Measurements from ENCODE around the gene KCTD14.
"Not testable (repeated sequence)": the region's sequence is repeated elsewhere in the genome, so short reads cannot be mapped to it uniquely, and the experiment has no call there.

Gene KCTD14, protein sequence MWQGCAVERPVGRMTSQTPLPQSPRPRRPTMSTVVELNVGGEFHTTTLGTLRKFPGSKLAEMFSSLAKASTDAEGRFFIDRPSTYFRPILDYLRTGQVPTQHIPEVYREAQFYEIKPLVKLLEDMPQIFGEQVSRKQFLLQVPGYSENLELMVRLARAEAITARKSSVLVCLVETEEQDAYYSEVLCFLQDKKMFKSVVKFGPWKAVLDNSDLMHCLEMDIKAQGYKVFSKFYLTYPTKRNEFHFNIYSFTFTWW

DNA sequence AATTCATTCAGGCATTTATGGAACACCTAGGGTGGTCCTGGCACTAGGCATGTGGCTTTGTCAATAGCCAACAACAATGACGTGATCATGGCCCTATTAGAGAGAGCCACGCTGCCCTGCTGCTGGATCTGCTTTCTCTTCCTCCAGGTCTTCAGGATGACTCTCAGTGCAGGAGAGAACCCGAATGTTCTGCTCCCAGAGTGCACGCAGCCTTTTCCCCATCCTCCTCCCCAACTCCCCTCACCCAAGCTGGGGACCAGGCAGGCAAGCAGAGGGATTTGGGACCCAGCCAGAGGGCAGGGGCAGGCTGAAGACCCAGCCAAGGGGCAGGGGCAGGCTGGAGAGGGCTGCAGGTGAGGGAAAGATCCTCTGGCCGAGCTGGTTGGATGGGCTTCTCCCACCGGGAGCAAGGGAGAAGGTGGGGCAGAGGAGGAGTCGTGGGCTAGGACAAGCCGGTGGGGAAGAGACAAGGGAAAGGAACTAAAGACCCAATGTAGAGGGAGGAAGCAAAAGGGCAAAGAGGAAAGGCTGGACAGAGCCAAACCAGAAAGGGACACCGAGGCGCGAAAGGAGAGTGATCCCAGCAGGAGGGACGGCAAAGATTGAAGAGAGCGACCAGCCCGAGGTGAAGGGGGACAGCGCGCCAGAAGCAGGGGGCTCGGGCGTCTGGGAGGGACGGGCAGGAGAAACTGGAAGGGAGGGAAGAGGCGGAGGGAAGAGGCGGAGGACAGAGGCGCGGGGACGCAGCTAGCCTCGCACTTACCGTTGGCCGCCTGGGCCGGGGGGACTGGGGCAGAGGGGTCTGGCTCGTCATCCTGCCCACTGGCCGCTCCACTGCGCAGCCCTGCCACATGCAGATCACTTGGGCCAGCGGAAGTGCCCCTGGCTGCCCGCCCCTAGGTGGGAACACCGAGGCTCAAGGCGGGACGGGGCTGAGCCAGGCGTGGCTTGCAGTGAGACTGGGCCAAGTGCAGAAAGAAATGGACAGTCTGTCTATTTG, at the start of gene KCTD14:
Gene KCTD14, minus strand, starts transcription at position 880 of the 1,000 bp plus-strand sequence. Its CDS starts 27 bp downstream, at position 853.
- DNase-seq: no peak

DNA sequence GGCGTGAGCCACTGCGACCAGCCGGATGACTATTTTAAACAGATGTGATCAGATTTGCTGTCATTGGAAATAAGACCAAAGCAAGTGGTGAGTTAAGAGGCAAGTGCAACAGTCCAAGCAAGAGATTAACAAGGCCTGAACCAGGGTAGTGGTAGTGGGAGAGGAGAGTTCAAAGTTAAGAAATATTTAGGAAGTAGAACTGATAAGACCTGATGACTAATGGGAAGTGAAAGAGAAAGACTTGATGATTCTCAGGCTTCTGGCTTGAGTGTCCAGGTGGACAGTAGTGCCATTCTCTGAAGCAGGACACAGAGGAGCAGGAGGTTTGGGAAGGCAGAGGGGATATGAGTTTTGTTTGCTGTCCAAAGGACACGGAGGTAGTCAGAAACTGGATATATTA, 49.4 kb upstream of the KCTD14 start:
- DNase-seq: no peak

DNA sequence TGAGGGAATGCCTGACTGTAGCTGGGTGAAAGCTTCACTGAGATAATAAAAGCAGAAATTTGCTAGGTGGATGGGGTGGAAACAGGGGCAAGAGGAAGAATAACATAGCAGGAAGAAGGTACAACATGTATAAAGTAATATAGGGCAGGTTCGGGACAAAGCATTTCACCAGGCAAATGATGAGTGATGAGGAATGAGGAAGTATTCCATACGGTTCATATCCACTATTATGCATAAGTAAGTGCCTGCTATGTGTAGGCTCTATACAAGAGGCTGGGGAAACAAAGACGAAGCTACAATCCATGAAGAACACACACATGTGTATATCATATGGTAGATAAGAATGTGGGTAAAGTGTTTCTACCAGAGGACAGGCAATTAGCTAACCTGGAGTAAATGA, 48.6 kb upstream of the KCTD14 start:
- DNase-seq: no peak

DNA sequence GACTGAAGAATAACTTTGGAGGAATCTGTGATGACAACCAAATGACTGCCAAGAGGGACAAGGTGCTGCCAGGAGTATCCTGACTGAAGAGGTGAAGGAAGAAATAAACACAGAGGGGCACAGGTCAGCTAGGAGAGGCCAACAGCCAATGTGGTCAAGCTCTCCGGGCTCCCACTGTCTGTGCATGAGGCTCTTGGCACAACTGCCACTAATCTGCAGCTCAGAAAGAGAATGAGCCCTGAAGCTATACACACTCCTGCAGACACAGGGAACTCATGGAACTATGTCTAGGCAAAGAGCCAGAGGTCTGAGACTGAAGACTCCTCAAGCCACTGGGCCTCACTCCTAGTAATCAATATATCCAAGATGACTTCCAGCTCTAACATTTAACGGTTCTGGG, 47.5 kb upstream of the KCTD14 start:
- DNase-seq: no peak

DNA sequence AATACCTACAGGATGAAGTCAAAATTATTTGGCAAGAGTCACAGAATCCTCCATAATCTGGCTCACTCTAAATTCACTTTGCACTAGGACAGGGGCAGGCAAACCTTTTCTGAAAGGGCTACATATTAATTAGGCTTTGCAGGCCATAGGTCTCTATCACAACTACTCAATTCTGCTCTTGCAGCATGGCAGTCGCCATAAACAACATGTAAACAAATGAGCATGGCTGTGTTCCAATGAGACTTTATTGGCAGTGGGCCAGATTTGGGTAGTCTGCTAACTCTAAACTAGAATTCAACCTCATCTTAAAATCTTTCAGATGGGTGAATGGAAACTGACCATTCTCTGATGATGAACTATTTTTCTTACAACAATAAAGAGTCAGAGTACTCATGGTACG, 46.4 kb upstream of the KCTD14 start:
- peak in 1 of 3 experiments; percentile 62 for DNase-seq

DNA sequence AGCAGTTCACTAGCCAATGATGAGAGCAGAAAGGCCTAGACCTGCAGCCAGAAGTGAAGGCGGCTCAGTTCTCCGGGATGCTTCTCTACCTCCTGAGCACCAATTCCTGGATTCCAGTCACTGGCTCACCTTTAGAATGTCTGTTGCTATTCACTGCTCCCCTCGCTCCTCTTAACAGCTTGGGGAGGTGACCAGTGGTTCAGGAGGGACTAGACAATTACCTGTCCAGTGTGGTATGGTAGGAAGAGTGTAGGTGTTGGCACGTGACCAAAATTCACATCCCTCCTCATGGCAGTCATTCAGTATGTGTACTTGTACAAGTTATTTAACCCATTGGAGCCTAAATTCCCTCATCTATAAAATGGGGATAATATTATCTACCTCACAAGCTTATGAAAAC, 44.6 kb upstream of the KCTD14 start:
- no peak for DNase-seq

DNA sequence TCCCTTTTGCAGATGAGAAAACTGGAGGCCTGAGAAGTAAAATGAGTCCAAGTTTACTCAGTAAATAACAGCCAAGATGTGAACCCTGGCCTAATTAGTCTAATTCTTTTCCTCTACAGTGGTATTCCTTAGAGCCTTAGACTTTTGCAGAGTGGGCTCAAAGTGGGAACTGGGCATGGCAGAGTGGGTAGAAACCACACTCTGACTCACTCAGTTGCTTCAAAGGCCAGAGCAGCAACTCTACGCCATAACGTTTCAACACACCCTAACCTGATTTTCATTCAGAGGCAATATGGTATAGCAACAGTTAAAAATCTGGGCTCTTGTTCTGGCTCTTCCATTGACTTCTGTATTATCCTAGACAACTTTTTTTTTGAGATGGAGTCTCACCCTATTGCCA, 43.4 kb upstream of the KCTD14 start:
- DNase-seq: no peak

DNA sequence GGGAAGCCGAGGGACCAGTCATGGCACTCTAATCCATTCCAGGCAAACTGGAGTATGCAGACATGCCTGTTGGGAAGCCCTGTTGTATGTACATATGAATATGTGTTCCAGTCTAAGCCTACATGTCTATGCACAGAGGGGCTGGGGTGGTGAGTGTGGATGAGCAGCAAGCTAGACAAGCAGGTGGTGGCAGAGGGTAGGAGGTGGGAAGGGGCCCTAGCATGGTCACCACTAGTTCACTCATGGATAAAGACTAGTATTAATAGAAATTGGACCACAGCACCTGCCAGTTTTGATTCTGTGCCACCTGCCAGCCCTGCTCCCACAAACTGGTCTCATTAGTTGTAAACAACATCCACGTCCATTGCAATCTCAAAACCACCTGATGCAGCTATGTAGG, 42.1 kb upstream of the KCTD14 start:
- DNase-seq: no peak

DNA sequence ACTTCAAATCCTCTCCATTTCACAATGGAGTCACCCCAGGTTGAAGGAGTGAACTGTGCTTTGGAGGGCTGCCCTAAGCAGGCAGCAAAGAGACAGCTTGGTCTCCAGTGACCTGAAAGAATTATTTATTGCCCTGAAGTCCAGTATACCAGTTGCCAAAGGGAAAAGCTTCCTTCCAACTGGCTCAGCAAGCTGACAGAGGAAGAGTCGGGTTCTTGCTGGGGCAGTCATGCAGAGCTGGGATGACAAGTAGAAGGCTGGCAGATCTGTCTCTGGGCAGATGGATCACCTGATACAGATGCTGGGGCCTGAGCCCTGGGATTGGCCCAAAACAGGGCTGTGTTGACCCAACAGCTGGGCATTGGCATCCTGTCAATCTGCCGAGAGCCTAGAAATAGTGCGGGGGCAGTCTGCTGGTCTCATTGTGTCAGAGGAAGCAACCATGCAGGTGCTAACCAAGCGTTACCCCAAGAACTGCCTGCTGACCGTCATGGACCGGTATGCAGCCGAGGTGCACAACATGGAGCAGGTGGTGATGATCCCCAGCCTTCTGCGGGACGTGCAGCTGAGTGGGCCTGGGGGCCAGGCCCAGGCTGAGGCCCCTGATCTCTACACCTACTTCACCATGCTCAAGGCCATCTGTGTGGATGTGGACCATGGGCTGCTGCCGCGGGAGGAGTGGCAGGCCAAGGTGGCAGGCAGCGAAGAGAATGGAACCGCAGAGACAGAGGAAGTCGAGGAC, 40.5 kb upstream of the KCTD14 start, which contains the start of gene THRSP:
Gene THRSP, plus strand, starts transcription at position 422 of the 742 bp plus-strand sequence. Its CDS starts 21 bp downstream, at position 443.
- DNase-seq: no peak

DNA sequence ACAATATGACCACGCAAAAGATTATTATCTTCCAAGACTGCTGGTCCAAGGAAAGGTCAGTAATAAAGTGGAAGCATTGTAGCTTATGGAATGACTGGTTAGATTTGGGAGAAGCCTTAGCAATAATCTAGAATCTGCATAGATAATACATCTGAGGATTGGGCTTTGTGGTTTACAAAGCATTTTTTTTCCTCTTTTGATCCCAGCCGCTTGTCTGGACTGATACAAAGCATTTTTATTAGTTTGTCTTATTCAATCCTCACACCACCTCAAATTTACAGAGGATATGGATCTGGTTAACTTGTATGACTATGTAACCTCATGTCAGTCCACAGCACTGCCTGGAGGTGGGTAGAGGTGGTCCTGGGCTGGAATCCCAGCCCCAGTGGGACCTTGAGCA, 39.6 kb upstream of the KCTD14 start:
- DNase-seq: no peak

DNA sequence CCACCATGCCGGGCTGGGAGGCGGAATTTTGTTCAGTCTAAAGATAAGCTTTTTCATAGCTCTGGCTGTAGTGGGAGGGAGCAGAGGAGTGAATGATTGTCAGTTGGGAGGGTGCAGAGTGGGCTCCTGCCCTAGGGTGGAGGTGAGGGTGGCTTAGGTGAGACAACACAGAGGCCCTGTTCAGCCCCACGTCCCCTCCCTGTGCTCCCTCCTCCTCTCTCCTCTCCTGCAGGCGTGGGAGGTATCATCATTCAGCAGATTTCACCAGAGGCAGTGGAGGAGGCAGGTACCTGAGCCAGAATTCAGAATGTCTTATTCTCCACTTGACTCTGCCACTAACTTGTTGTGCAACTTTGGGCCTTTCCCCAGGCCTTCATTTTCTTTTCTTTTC, 38.8 kb upstream of the KCTD14 start:
- DNase-seq: no peak

DNA sequence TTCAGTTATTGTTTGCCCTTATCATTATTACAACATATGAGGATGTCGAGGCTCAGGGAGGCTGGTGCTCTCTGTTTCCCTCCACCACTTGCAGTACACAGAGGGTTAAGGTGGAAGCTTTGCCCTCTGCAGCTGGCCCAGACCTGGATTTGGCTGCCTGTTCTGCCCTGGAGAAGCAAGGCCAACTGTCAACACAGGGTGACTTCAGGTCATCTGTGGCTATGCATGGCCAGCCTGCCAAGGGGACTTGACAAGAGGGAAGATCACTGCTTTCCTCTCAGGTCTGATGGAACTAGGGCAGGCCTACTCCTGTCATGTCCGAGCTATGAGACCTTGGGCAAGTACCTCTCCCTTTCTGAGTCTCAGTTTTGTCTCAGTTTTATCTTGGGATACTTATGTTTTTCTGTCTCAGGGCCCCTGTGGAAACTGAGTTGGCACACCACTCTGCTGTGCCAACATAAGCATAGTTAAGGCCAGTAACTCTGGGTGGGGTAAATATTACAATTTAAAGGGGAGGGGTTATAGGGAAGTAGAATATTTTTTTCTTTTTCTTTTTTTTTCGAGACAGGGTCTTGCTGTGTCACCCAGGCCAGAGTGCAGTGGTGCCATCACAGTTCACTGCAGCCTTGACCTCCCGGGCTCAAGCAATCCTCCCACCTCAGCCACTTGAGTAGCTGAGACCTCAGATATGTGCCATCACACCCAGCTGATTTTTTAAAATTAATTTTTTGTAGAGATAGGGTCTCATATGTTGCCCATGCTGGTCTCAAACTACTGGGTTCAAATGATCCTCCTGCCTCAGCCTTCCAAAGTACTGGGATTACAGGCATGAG, 38.2 kb upstream of the KCTD14 start:
- DNase-seq: no peak

DNA sequence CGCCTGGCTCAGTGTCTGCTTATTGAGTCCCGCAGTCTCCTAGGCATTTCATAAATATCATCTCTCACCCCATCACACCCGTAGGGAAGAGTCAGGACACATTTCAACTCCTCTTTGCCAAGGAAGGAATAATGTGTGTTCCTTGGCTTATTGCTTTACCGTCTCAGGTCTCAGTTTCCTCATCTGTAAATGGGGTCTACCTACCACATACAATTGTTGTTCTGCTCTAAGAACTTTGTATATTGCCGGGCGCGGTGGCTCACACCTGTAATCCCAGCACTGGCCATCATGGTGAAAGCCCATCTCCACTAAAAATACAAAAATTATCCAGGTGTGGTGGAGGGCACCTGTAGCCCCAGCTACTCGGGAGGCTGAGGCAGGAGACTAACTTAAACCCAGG, 37.5 kb upstream of the KCTD14 start:
- no peak for DNase-seq

DNA sequence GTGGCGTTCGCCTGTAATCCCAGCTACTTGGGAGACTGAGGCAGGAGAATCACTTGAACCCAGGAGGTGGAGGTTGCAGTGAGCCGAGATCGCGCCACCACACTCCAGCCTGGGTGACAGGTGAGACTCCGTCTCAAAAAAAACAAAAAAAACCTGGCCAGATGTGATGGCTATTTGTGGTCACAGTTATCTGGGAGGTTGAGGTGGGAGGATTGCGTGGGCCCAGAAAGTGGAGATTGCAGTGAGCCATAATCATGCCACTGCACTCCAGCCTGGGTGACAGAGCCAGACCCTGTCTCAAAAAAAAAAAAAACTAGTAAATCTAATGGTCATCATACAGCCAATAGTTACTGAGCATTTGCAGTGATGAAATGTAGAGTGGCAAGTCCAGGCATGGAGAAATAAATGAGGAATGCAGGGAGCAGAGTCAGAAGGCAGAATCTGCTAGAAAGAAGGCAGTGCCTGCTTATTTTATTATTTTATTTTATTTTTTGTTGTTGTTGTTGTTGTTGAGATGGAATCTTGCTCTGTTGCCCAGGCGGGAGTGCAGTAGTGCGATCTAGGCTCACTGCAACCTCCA, 36.8 kb upstream of the KCTD14 start:
- not testable (repeated sequence) for DNase-seq

DNA sequence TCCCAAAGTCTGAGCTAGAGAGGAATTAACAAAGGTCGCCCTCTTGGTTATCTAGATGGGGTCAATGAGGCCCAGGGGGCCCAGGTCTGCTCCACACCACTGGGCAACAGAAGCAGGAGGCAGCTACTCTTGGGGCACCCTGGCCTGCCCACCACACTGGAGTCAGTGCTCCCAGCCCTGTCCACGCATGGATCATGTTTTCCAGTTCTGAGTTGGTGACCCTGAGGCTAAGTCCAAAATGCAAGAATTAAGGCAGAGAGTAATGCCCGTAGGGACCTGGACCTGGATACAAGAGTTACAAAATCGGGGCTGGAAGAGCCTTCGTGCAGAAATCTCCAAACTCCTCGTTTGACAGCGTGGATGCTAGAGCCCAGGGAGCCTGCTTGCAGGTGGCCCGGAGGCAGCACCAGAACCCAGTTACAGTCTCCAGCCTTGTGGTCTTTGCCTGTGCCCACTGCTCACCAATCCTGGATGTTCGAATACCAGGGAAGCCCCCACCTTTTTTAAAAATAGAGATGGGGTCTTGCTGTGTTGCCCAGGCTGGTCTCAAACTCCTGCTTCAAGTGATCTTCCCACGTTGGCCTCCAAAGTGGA, 34.5 kb upstream of the KCTD14 start:
- no peak for DNase-seq

DNA sequence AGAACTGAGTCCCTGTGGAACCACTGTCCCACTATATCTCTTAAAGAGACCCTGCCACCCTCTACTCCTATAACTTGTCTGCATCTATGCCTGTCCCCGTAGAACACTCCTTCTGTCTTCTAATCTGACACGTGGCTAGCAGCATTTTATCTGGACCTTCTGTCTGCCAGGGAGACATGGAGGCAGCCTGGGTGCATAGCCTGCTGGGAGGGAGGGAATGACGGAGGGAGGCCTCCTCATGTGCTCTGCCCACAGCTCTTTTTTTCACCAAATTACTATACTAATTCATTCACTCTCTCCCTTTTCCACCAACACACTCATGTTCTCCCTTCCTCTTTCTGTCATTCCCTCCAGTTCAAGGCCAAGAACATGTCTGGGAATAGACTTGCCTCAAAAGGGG, 33.0 kb upstream of the KCTD14 start:
- DNase-seq: no peak

DNA sequence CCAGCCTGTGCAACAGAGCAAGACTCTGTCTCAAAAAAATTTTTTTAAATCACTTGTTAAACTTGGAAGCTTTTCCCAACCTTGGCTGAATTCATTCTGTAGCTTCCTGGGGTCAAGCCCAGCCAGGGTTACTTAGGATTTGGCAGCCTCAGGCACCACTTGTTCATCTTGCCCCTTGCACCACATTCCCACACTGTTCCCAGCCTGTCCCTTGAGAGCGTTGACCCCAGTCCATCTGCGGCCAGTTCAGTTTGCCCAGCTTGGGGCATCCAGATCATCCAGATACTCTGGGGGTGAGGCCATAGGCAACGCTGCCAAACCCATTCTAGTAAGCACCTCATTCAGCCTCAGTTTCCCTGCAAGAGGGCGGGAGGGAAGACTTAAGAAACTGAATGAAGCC, 31.9 kb upstream of the KCTD14 start:
- DNase-seq: no peak

DNA sequence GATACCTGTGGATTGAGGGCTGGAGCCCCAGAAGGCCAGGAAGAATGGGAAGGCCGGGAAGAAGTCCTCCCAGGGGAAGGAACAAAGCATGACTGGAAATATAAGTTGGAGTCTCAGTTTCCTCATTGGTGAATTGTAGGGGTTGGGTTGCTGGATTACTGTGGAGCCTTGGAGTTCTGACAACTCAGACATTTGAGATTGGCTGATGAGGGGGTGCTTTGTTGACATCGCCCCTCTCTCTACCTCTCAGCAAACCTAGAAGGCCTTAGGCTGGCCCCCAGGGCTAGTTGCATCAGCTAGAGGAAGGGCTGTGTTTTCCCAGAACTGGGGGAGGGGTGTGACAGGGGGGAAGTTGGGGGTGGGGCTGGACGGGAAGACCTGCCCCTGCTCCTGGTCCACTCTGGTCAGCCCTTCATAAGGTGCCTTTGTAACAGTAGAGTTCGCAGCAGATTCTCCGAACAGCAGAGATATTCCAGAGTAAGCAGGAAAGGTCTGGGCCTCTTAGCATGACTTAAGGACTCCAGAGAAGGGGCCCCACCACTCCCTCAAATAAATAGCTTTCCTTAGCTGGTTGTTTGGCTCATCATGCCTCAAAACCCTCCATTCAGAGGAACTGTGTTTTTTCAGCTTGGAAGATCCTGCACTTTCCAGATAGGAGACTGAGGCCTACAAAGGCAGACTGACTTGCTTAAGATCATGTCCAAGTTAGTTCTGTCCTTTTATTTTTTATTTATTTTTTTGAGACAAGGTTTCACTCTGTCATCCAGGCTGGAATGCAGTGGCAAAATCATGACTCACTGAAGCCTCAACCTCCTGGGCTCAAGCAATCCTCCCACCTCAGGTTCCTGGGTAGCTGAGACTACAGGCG, 28.1 kb upstream of the KCTD14 start:
- no peak for DNase-seq

DNA sequence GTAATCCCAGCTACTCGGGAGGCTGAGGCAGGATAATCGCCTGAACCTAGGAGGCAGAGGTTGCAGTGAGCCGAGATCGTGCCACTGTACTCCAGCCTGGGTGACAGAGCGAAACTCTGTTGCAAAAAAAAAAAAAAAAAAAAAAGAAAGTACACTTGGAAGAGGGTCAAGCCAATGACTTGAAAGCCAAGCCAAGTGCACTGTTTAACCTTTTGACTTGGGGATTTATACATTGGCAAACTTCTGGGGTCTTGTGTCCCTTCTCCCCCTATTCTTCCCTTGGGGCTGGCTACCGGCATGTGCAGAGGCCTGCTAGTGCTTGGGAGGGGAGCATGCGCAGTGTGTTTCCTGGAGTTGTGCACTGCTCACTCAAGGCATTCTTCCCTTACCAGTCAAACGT, 26.3 kb upstream of the KCTD14 start:
- no peak for DNase-seq

DNA sequence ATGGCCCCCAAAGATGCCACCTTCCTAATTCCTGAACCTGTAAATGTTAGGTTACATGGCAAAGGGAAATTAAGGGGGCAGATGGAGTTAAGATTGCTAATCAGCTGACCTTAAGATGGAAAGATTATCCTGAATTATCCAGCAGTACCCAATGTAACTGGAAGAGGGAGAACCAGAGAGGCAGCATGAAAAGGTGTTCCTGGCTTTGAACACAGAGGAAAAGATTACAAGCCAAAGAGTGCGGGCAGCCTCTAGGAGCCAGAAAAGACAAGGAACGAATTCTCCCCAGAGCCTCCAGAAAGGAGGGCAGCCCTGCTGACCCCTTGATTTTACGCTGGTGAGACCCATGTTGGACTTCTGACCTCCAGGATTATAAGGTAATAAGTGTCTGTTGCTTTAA, 25.5 kb upstream of the KCTD14 start:
- DNase-seq: no peak

DNA sequence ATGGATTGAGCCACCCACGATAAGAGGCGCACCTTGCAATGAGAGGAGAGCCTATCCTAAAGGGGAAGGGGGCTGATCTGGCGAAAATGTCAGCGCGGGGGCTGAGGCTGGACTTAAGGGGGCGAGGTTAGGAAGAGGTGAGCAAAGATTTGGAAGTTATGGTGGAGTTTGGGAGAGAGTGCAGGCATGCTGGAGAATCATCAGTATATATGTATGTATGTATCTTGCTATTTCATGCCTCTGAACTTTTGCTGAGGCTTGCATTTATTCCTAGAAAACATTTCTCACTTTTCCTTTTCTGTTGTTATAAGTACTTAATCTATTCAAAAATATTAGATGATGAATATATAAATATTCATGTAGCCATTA, 23.4 kb upstream of the KCTD14 start:
- no peak for DNase-seq

All from NCI-H1417 (cell line).